ENCODE results near the gene ATXN1. TPM values are rescaled to one million over a fixed set of nuclear protein-coding genes. Genes with fewer than 3 reads are reported as not detected.
A peak's percentile ranks its signal among the peaks of the same experiment; 100 is the strongest.

ATXN1 gene
- total RNA-seq, 1 donor from 2014 or later = 107 TPM

DNA sequence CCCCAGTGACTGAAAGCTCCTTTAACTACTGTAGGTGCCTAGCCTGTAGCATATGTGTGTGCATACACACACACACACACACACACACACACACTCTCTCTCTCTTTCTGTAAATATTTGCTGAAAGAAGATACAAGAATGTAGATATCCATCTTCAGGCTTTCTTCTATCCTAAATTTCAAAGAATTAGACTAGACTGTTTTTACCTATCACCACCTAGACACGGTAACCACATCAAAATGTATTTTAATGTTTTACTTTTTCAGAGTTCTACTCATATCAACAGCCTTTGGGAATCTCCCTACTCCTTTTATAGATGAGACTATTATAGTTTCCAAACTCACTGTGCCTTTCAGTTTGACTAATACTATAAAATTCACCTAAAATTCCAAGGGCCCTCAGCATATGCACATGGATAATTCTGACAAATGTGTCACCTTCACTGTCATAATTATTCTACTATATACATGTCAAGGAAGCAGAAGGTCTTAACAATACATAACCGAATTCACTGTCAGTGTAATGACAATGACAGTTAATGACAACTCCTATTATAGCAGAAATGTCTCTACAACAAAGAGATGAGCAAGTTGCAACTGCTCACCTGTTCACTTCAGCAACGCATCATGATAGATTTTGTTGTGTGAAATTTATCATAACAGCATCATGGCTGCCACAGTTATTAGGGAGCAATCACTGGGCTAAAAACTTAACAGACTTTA, 286.3 kb downstream of the ATXN1 start:
- Mint-ChIP-seq H3K4me3 (peak overlapping the region; percentile 56), H3K27me3 (ENCODE audit: insufficient read depth) (no peaks in the 10 kb centered on the region), H3K27ac (peak overlapping the region; percentile 93), H3K4me1 (ENCODE audit: low read depth) (peaks cover 81% of the 10 kb centered on the region), H3K36me3 (ENCODE audit: low read depth) (peaks cover 48% of the 10 kb centered on the region), H3K9me3 (peaks cover 8% of the 10 kb centered on the region)
- intact Hi-C loops (cut with micrococcal nuclease) = loop anchor here (1.0 to 2.0 kb wide), 8 partner anchors 23 to 286 kb away; partner anchors contain the start of gene ATXN1
- no peak for DNase-seq (ENCODE audit: low spot score)

DNA sequence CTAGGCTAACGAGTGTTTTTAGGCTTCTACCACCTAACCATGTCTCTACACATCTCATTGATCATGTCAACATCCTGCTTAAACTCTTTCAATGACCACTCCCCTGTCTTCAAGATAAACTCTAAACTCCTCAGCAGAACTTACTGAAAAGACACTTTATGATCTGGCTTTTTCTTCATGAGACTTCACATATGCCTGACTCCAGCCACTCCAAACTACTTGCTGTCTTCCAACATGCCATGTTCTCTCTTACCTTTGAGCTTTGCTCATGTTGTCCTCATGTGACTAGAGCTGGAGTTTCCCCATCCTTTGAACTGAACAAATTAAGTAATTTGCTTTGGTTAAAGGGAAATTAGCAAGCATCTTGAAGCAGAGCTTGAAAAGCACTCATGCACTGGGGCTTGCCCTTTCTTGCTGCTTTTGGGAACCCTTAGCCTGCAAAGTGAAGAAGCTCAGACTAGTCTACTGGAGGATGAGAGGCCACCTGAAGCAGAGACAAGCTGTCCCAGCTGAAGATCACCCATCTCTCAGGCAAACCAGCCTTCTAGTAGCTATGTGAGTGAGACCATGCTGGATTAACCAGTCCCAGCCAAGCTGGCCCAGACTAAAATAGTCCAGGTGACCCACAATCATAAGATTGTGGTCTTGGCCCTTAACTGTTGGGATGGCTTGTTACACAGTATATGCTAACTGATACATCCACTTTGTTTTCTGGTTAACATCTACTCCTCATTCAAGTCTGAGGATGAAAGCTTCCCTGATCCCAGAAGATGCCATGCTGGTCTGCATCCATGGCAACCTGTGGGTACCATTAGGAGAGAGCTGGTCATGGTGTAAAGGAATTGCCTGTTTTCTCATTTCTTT, 287.1 kb downstream of the ATXN1 start:
- intact Hi-C loops (cut with micrococcal nuclease) = loop anchor here (1.0 to 2.0 kb wide), 5 partner anchors 7 to 287 kb away; partner anchors contain the start of gene ATXN1
- peaks cover 82% of the 10 kb centered on the region for H3K4me1 Mint-ChIP-seq (ENCODE audit: low read depth)
- H3K4me3 Mint-ChIP-seq = peak overlapping the region; percentile 56

DNA sequence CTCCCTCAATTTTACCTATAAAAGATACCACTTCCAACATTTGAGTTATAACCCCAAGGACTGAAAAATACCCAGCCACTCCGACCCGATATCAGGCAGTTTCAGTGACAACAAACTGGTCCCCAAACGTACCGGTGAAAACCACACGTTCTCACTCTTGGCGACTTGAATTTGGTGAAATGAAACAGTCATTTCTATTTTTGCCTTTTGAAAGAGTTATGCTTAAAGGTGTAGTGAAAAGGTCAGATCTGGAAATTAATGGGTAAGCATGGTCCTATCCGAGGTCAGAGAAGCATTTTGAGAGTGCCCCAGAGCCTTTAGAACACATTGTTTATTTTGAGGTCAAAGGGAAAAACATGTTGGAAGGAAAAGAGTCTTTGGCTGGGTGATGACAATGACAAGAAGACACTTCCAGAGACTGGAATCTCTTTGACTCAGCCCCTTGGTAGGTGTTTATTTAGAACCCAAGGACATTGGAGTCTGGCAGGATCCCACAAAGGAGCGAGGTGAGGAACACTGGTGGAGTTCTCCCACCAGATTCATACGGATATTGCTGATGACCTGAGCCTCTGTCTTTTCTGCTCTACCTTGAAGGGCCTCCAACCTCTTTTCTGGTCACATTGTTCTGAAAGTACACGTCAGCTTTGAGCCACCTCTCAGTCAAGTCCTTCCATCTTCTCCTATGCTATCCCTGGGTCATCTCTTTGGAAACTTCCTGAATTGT, 287.9 kb downstream of the ATXN1 start:
- peaks cover 82% of the 10 kb centered on the region for H3K4me1 Mint-ChIP-seq (ENCODE audit: low read depth)
- DNase-seq (ENCODE audit: low spot score) = peak; percentile 14
- H3K4me3 Mint-ChIP-seq = peak overlapping the region; percentile 66
- intact Hi-C loops (cut with micrococcal nuclease) = loop anchor here (1.0 kb wide), 1 partner anchor 8 kb away; no protein-coding TSS in a partner anchor
- peak overlapping the region; percentile 93 for H3K27ac Mint-ChIP-seq
- peaks cover 44% of the 10 kb centered on the region for H3K36me3 Mint-ChIP-seq (ENCODE audit: low read depth)
- peaks cover 8% of the 10 kb centered on the region for H3K9me3 Mint-ChIP-seq
- no peaks in the 10 kb centered on the region for H3K27me3 Mint-ChIP-seq (ENCODE audit: insufficient read depth)

More for the DNA sequence above, 287.1 kb downstream of the ATXN1 start:
- peaks cover 46% of the 10 kb centered on the region for H3K36me3 Mint-ChIP-seq (ENCODE audit: low read depth)
- peak overlapping the region; percentile 93 for H3K27ac Mint-ChIP-seq
- DNase-seq (ENCODE audit: low spot score) = peak; percentile 41
- H3K27me3 Mint-ChIP-seq (ENCODE audit: insufficient read depth) = no peaks in the 10 kb centered on the region
- H3K9me3 Mint-ChIP-seq = peaks cover 8% of the 10 kb centered on the region

DNA sequence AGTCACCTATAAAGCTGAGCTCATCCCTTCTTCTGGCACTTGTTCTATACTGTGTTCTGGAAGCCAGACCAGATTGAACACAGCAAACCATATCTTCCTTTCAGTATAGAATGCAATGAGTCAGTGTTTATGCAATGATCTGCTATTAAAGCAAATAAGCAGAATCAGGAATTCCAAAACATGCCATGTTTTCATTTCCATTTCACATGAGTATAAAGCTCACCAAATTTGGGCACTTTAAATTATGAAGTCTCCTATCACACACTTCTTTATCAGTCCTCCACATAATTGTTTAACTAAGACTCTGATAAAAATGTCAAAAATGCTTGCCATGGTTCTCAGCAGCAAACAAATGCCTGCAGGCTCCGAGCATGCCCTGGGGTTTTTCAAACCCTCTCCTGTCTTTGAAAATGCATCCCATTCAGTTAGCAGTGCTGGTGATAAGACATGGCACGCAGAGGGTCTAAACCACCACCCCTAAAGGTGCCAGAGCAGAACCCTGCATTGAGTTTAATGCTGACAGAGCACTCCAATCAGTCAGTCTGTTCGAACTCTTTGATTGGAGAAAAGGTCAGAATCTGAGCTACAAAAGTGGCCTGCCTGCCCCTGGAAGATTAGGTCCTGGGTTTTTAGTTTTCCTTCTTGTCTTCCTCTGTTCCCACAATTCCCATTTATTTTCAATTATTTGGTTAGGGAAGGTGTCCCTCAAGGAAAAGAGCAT, 288.8 kb downstream of the ATXN1 start:
- Mint-ChIP-seq H3K4me3 (no peak overlapping the region), H3K9me3 (peaks cover 8% of the 10 kb centered on the region), H3K27me3 (ENCODE audit: insufficient read depth) (no peaks in the 10 kb centered on the region), H3K27ac (peak overlapping the region; percentile 93), H3K4me1 (ENCODE audit: low read depth) (peaks cover 79% of the 10 kb centered on the region), H3K36me3 (ENCODE audit: low read depth) (peaks cover 37% of the 10 kb centered on the region)
- no peak for DNase-seq (ENCODE audit: low spot score)
- intact Hi-C loops (cut with micrococcal nuclease) = loop anchor here (1.0 kb wide), 2 partner anchors 9 to 40 kb away; no protein-coding TSS in a partner anchor

DNA sequence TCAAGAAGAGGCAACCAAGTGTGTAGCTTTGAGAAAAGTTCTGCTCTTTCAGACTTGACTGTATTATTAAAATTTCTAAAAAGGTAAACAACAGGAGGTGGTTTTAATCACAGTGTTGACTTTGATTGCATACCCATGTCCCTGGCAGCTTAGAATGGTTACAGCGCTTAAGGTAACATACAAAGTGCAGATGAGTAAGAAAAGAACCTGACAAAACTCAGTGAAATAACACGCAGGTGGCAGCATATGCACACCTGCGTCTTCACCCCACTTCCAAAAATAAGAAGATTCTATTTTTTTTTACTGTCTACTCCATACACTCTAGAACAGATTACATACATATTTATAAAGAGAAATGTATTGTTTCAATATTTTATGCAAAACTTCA, 289.4 kb downstream of the ATXN1 start:
- Mint-ChIP-seq H3K27me3 (ENCODE audit: insufficient read depth) (no peaks in the 10 kb centered on the region), H3K27ac (peak overlapping the region; percentile 93), H3K4me1 (ENCODE audit: low read depth) (peaks cover 79% of the 10 kb centered on the region), H3K9me3 (peaks cover 8% of the 10 kb centered on the region), H3K4me3 (no peak overlapping the region), H3K36me3 (ENCODE audit: low read depth) (peaks cover 33% of the 10 kb centered on the region)
- no peak for DNase-seq (ENCODE audit: low spot score)
- intact Hi-C loops (cut with micrococcal nuclease) = loop anchor here (1.0 kb wide), 1 partner anchor 40 kb away; no protein-coding TSS in a partner anchor

DNA sequence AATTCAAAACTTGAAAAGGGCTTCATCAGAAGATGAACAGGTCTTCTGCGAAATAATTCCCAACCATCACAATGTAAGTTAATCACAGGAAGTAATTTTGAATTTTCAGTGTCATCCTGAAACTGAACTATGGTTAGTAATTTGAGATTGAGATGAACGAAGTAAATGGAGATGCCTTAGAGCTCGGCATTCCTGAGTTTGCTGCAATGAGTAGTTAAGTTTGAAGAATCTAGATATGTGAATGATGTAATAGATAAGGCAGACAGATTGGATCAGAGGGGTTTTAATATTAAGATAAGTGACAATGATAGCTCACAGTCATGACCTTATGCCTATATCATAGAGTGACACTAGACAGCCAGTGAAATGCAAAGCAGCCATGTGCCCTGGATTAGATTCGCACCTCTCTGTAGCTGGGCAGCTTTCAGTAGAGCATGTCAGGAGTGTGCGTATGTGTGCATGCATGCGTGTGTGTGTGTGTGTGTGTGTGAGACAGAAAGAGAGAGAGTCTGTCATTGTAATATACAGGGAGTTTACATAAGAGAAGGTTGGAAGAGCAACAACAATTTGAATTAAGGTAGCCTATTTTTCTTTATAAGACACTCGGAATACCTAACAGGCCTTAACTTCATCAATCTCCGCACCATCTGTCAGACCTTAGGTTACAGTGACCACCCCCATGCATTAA, 289.9 kb downstream of the ATXN1 start:
- Mint-ChIP-seq H3K36me3 (ENCODE audit: low read depth) (peaks cover 31% of the 10 kb centered on the region), H3K27me3 (ENCODE audit: insufficient read depth) (no peaks in the 10 kb centered on the region), H3K27ac (peak overlapping the region; percentile 88), H3K9me3 (peaks cover 8% of the 10 kb centered on the region), H3K4me1 (ENCODE audit: low read depth) (peaks cover 78% of the 10 kb centered on the region), H3K4me3 (peak overlapping the region; percentile 56)
- intact Hi-C loops (cut with micrococcal nuclease) = no loop called here
- DNase-seq (ENCODE audit: low spot score) = no peak

DNA sequence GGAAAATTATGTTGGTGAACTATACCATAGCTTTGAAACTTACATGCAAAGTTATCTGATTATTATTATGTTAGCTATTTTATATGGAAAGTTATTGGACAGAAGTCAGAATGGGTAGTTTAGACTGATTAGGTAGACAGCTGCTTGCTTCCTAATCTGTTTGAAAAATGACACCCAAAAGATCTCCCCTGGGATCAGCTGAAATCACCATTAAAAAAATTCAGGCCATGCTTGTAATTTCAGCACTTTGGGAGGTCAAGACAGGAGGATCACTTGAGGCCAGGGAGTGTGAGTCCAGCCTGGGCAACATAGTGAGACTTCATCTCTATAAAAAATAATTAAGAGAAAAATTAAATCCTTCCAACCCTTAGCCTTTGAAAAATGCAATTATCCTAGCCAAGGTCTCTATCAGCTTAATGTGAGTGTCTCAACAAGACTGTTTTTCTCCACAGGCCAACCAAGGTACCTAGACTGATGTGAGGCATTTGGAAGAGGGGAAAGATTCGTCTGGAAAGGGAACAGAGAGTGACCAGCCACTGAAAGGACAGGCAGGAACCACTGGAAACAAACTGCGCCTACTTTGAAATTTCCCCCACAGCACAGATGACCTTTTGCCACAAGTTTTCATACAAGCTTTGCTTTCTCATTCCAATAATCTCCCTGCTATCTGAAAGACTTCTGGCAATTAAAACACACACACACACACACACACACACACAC, 290.6 kb downstream of the ATXN1 start:
- Mint-ChIP-seq H3K27ac (peak overlapping the region; percentile 88), H3K27me3 (ENCODE audit: insufficient read depth) (no peaks in the 10 kb centered on the region), H3K9me3 (peaks cover 8% of the 10 kb centered on the region), H3K4me1 (ENCODE audit: low read depth) (peaks cover 75% of the 10 kb centered on the region), H3K4me3 (peak overlapping the region; percentile 56), H3K36me3 (ENCODE audit: low read depth) (peaks cover 32% of the 10 kb centered on the region)
- intact Hi-C loops (cut with micrococcal nuclease) = no loop called here
- no peak for DNase-seq (ENCODE audit: low spot score)

DNA sequence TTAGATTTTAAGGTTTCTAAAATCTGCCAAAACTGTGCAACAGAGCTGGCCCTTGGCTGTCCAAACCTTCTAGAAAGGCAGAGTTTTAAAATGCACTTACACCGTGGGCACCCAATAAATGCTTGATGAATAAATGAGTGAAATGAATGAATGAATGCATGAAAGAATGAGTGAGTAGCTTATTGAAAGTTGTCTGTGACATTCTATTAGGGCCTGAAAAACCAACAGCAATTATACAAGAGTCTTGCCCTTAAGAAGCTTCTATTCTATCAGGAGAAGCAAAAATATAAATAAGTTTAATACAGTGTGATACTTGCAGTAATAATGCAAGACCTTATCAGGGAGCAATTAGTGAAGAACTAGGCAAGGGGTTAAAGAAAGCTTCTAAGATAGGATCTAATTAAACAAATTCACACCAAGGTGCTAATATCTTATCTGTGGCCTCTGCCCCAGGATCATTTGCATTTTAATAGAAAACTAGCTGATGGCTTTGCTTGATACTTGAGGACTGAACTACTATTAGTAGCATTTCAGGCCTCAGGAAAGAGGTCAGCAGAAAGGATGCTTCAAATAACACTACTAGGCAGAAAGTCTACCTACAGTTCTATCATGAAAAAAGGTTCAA, 292.2 kb downstream of the ATXN1 start:
- DNase-seq (ENCODE audit: low spot score) = no peak
- Mint-ChIP-seq H3K27ac (peak overlapping the region; percentile 7), H3K9me3 (peaks cover 5% of the 10 kb centered on the region), H3K27me3 (ENCODE audit: insufficient read depth) (no peaks in the 10 kb centered on the region), H3K4me3 (no peak overlapping the region), H3K36me3 (ENCODE audit: low read depth) (peaks cover 35% of the 10 kb centered on the region), H3K4me1 (ENCODE audit: low read depth) (peaks cover 71% of the 10 kb centered on the region)
- intact Hi-C loops (cut with micrococcal nuclease) = no loop called here

DNA sequence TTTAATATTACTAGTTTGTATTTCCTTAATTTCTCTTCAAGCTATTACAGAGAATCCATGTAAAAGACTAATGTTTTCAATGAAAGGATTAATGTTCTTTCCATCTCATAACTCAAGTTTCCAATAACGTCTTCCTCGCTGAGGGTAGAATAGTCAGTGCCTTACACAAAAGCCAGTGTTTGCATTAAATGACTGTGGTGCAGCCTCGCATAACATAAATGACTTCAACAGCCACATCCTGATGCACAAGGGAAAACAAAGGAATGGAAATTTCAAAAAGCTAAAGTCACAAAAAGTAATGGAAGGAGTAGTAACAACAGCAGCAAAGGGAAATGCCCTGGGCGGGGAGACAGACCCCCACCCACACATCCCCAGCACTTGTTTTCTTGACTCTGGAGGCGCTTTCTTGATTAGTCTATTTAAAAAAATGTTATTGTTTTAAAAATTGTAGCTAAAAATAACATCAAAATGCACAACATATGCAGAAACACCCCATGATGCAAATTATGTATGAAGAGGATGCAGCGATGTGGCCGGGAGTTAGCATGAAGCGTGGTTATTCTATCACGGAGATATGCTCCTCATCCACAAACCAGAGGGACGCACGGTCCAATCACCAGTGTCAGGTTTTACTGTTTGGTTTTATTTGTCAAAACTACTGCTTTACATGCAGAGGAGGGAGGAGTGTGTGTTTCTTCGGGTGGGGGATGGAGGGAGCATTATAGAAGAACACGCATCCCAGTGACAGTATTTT, 294.3 kb downstream of the ATXN1 start:
- H3K36me3 Mint-ChIP-seq (ENCODE audit: low read depth) = peaks cover 44% of the 10 kb centered on the region
- no peak for DNase-seq (ENCODE audit: low spot score)
- no peaks in the 10 kb centered on the region for H3K27me3 Mint-ChIP-seq (ENCODE audit: insufficient read depth)
- H3K27ac Mint-ChIP-seq = peak overlapping the region; percentile 64
- intact Hi-C loops (cut with micrococcal nuclease) = loop anchor here (2.0 kb wide), 1 partner anchor 14 kb away; no protein-coding TSS in a partner anchor
- peak overlapping the region; percentile 11 for H3K4me3 Mint-ChIP-seq
- H3K4me1 Mint-ChIP-seq (ENCODE audit: low read depth) = peaks cover 62% of the 10 kb centered on the region
- H3K9me3 Mint-ChIP-seq = peaks cover 11% of the 10 kb centered on the region

DNA sequence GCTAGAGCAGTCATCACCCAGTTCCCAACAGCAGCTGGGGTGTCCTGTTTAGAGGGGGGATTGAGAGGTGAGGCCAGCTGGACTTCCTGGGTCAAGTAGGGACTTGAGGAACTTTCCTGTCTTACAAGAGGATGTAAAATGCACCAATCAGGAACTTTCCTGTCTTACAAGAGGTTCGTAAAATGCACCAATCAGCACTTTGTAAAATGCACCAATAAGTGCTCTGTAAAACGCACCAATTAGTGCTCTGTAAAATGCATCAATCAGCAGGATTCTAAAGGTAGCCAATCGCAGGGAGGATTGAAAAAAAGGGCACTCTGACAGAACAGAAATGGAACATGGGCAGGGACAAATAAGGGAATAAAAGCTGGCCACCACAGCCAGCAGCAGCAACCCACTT, 297.2 kb downstream of the ATXN1 start:
- H3K27ac Mint-ChIP-seq = no peak overlapping the region
- H3K4me1 Mint-ChIP-seq (ENCODE audit: low read depth) = peaks cover 53% of the 10 kb centered on the region
- peaks cover 19% of the 10 kb centered on the region for H3K9me3 Mint-ChIP-seq
- no peak for DNase-seq (ENCODE audit: low spot score)
- H3K36me3 Mint-ChIP-seq (ENCODE audit: low read depth) = peaks cover 45% of the 10 kb centered on the region
- intact Hi-C loops (cut with micrococcal nuclease) = no loop called here
- H3K4me3 Mint-ChIP-seq = no peak overlapping the region
- H3K27me3 Mint-ChIP-seq (ENCODE audit: insufficient read depth) = peaks cover 1% of the 10 kb centered on the region

Measured in activated T-helper 1 cell treated with anti-CD3 and anti-CD28 coated beads, Interleukin-12 subunit alpha, Interleukin-12 subunit beta, Interleukin-2, Interleukin-4 antibody, amounts not matched to agents 30 ng/mL and 10 ng/mL and 1 ng/mL, durations not matched to agents 14 hours and 24 hours and 36 hours (primary cell).